ENCODE measurements around the gene RNF151.
"Not testable (repeated sequence)": the region's sequence is repeated elsewhere in the genome, so short reads cannot be mapped to it uniquely, and the experiment has no call there.

Gene RNF151

DNA sequence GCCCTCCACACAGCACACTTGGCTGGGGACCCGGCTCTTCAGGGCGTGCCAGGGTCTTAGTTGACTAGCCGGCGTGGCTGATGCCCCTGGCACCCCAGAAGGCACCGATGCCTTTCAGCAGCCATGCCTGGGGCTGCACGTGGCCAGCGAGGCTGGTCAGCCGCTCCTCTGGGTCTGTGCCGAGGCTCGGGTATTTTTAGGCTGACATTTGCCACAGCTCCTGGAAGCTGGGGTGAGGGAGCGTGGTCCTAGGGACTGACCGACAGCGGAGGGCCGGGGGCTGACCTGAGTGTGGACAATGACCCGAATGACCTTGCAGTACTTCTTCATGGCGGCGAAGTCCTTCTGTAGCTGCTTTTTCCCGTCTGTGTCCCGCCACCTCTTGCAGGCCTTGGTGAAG is 16.1 kb upstream of the RNF151 start:
- Histone ChIP-seq H3K27ac (no peak overlapping the region), H3K9me3 (no peaks in the 10 kb centered on the region), H3K4me1 (ENCODE audit: control insufficient read depth in 1 of 2, insufficient read depth in 1 of 2, low read depth in 1 of 2, low read length in 1 of 2) (no peaks in the 10 kb centered on the region), H3K27me3 (no peaks in the 10 kb centered on the region), H3K36me3 (no peaks in the 10 kb centered on the region), H3K4me3 (ENCODE audit: low read depth in 1 of 2, low read length in 1 of 2) (no peak overlapping the region)
- TF ChIP-seq, protein P1, sequence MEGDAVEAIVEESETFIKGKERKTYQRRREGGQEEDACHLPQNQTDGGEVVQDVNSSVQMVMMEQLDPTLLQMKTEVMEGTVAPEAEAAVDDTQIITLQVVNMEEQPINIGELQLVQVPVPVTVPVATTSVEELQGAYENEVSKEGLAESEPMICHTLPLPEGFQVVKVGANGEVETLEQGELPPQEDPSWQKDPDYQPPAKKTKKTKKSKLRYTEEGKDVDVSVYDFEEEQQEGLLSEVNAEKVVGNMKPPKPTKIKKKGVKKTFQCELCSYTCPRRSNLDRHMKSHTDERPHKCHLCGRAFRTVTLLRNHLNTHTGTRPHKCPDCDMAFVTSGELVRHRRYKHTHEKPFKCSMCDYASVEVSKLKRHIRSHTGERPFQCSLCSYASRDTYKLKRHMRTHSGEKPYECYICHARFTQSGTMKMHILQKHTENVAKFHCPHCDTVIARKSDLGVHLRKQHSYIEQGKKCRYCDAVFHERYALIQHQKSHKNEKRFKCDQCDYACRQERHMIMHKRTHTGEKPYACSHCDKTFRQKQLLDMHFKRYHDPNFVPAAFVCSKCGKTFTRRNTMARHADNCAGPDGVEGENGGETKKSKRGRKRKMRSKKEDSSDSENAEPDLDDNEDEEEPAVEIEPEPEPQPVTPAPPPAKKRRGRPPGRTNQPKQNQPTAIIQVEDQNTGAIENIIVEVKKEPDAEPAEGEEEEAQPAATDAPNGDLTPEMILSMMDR (IDR thresholded peaks at IDR 0.05), result no peak

DNA sequence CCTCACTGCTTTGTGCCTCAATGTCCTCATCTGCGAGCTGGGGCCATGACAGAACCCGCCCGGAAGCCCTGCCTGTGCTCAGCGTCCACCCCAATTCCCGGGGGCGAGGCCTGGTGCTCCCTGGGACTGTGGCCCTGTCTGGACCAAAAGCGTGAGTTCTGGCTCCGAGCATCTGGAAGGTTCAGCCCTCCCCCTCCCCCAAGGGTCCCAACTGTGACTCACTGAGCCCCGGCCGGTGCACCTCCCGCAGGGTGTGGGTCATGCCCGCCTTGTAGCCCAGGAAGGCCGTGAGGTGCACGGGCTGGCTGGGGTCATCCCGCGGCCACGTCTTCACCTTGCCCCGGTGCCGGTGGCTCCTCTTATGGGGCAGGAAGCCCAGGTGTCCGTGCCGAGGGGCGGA is 12.9 kb upstream of the RNF151 start:
- Histone ChIP-seq H3K36me3 (no peaks in the 10 kb centered on the region), H3K27ac (no peak overlapping the region), H3K4me3 (ENCODE audit: low read depth in 1 of 2, low read length in 1 of 2) (no peak overlapping the region), H3K27me3 (peaks cover 3% of the 10 kb centered on the region), H3K9me3 (no peaks in the 10 kb centered on the region), H3K4me1 (ENCODE audit: control insufficient read depth in 1 of 2, insufficient read depth in 1 of 2, low read depth in 1 of 2, low read length in 1 of 2) (peaks cover 2% of the 10 kb centered on the region in 2 experiments)
- TF ChIP-seq, protein P1 (IDR thresholded peaks at IDR 0.05), result no peak

DNA sequence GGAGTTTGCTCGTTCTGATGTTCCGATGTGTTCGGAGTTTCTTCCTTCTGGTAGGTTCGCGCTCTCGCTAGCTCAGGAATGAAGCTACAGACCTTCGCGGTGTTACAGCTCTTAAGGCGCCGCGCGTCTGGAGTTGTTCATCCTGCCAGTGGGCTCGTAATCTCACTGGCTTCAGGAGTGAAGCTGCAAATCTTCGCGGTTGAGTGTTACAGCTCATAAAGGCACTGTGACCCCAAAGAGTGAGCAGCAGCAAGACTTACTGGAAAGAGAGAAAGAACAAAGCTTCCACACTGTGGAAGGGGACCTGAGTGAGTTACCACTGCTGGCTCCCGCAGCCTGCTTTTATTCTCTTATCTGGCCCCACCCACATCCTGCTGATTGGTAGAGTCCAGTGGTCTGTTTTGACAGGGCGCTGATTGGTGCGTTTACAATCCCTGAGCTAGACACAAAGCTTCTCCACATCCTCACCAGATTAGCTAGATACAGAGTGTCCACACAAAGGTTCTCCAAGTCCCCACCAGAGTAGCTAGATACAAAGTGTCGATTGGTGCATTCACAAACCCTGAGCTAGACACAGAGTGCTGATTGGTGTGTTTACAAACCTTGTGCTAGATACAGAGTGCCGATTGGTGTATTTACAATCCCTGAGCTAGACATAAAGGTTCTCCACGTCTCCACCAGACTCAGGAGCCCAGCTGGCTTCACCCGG is 9.1 kb upstream of the RNF151 start:
- peaks cover 23 to 25% of the 10 kb centered on the region in 2 experiments for H3K4me1 ChIP-seq (ENCODE audit: control insufficient read depth in 1 of 2, insufficient read depth in 1 of 2, low read depth in 1 of 2, low read length in 1 of 2)
- not testable (repeated sequence) for H3K27ac ChIP-seq; H3K4me3 ChIP-seq (ENCODE audit: low read depth in 1 of 2, low read length in 1 of 2); H3K9me3 ChIP-seq; H3K27me3 ChIP-seq
- H3K36me3 ChIP-seq, result peaks cover 17% of the 10 kb centered on the region

DNA sequence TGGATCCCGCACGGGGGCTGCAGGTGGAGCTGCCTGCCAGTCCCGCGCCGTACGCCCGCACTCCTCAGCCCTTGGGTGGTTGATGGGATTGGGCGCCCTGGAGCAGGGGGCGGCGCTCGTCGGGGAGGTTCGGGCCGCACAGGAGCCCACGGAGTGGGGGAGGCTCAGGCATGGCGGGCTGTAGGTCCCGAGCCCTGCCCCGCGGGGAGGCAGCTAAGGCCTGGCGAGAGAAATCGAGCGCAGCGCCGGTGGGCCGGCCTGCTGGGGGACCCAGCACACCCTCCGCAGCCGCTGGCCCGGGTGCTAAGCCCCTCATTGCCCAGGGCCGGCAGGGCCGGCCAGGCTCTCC is 8.5 kb upstream of the RNF151 start:
- not testable (repeated sequence) for H3K27me3 ChIP-seq; H3K27ac ChIP-seq; H3K4me3 ChIP-seq (ENCODE audit: low read depth in 1 of 2, low read length in 1 of 2); H3K9me3 ChIP-seq
- H3K36me3 ChIP-seq, result peaks cover 20% of the 10 kb centered on the region
- H3K4me1 ChIP-seq (ENCODE audit: control insufficient read depth in 1 of 2, insufficient read depth in 1 of 2, low read depth in 1 of 2, low read length in 1 of 2), result peaks cover 23 to 29% of the 10 kb centered on the region in 2 experiments

DNA sequence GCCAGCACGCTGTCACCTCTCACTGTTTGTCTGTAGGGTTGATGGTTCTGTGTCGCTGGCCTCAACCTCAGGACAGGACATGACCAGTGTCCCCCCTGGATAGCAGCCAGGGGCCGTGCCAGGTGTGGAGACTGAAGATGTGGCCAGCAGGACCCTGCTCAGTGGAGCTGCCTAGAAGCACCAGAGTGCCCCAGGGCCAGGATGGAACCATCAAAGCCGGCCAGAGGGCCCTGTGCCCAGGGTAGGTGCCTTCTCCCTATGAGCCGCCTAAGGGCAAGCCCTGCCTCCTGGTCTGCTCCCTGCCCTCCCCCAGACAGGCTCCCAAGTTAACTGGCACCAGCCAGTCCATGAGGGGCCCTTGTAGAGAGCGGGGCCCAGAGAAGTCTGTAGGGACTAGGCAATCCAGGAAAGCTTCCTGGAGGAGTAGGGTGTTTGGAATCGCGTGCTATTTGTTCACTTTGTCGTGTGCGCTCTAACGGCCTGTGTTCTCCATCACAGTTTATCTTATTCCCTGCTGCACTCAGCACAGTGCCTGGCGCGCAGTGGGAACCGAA is 7.9 kb upstream of the RNF151 start:
- no peaks in the 10 kb centered on the region for H3K9me3 ChIP-seq
- H3K27ac ChIP-seq, result peak overlapping the region; percentile 68
- H3K4me3 ChIP-seq (ENCODE audit: low read depth in 1 of 2, low read length in 1 of 2), result peak overlapping the region; percentile 82 to 83
- peaks cover 3% of the 10 kb centered on the region for H3K27me3 ChIP-seq
- peaks cover 29 to 35% of the 10 kb centered on the region in 2 experiments for H3K4me1 ChIP-seq (ENCODE audit: control insufficient read depth in 1 of 2, insufficient read depth in 1 of 2, low read depth in 1 of 2, low read length in 1 of 2)
- peaks cover 20% of the 10 kb centered on the region for H3K36me3 ChIP-seq
- TF ChIP-seq, protein P1 (IDR thresholded peaks at IDR 0.05), result no peak

DNA sequence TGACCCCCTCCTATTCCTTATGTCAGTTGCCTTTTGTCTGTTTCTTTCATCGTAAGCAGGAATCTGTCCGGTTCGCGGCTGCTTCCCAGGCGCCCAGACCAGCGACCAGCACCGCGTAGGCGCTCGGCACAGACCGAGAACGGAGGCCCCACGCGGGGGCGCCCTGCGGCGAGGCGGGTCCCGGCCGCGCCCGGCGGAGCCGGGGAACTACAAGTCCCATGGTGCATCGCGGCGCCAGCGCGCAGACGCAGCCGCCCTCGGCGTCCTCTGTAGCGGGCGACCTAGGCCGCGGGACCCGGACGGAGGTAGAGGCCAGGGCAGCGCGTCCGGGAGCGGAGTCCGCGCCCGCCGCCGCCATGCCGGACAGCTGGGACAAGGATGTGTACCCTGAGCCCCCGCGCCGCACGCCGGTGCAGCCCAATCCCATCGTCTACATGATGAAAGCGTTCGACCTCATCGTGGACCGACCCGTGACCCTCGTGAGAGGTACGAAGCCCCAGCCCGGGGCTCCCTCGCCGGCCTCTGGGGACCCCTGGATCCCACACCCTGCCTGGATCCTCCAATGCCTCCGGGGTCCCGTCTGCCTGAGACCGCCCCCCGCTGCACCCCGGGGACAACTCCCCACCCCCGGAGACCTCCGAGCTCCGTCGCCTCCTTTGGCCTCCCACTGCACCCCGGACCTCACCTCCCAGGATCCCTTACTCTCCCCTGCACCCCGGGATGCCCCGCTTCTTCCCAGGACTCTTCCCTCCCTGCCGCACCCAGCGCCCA is 7.2 kb upstream of the RNF151 start, which contains the start of gene NDUFB10:
TSS of gene NDUFB10 (plus strand) at position 270 of the 771 bp plus-strand sequence. CDS start at position 357, 87 bp downstream.
- TF ChIP-seq, protein P1 (IDR thresholded peaks at IDR 0.05), result peak; percentile 73
- H3K9me3 ChIP-seq, result no peaks in the 10 kb centered on the region
- H3K36me3 ChIP-seq, result peaks cover 20% of the 10 kb centered on the region
- H3K27me3 ChIP-seq, result peaks cover 3% of the 10 kb centered on the region
- H3K4me3 ChIP-seq (ENCODE audit: low read depth in 1 of 2, low read length in 1 of 2), result peak within 1 kb of the TSS; percentile 82 to 83
- peak within 1 kb of the TSS; percentile 68 for H3K27ac ChIP-seq
- peaks cover 36 to 40% of the 10 kb centered on the region in 2 experiments for H3K4me1 ChIP-seq (ENCODE audit: control insufficient read depth in 1 of 2, insufficient read depth in 1 of 2, low read depth in 1 of 2, low read length in 1 of 2)

Measured in neutrophil (primary cell).